Thoracic aorta (tissue), 2 donors: ENCODE data around the gene DHRS7. TPM values are rescaled to one million over a fixed set of nuclear protein-coding genes. Genes with fewer than 3 reads are reported as not detected.

Experiments used
- ATAC-seq: fragments of 150-250 bp; one replicate; pipeline ENCODE4 v1.8.0; 2017; ENCODE audit warnings: low read depth; ENCODE audit not compliant: insufficient number of reproducible peaks, low FRiP score
- DNase-seq: peaks from one replicate; pipeline ENCODE4 v3.0.0-alpha.2; 2020; ENCODE audit warnings: low spot score
- H3K27ac ChIP-seq, 2 donors: fragments of 200-600 bp; sonication (generic); 1 replicate in 1 of 2; 2 replicates in 1 of 2; pipeline ENCODE4 v1.5.1; 2016; ENCODE audit warnings: mild to moderate bottlenecking in 2 of 2, moderate library complexity in 2 of 2
- H3K27me3 ChIP-seq: fragments of 200-600 bp; sonication (generic); replicated peaks from 2 replicates; pipeline ENCODE4 v1.6.0; 2016; ENCODE audit warnings: mild to moderate bottlenecking; ENCODE audit not compliant: insufficient read depth
- H3K36me3 ChIP-seq: fragments of 200-600 bp; sonication (generic); one replicate; pipeline ENCODE4 v1.5.1; 2016
- H3K4me1 ChIP-seq, 2 donors: fragments of 200-600 bp; sonication (generic); 1 replicate in 1 of 2; 2 replicates in 1 of 2; pipeline versions ENCODE4 v1.5.1 to v1.6.0; 2016; ENCODE audit warnings: low read depth in 2 of 2, mild to moderate bottlenecking in 1 of 2; ENCODE audit not compliant: control insufficient read depth in 1 of 2
- H3K4me3 ChIP-seq: fragments of 200-600 bp; sonication (generic); 2 replicates; pipeline ENCODE4 v1.5.1; 2016; ENCODE audit warnings: mild to moderate bottlenecking
- H3K9me3 ChIP-seq: fragments of 200-600 bp; sonication (generic); 2 replicates; pipeline ENCODE4 v1.5.1; 2016
- total RNA-seq, 2 donors: library from RNA; depleted of rRNA; stranded (reverse); fragments of >200 nt; gene quantifications; one replicate each; pipeline versions ENCODE4 v1.1.0 to v1.2.3, GENCODE V29; 2016
- TF ChIP-seq, protein P1 (sequence below): fragments of 200-600 bp; sonication (generic); IDR thresholded peaks from one replicate; pipeline ENCODE4 v1.5.1; 2019; ENCODE audit warnings: antibody characterized with exemption

DHRS7 gene
- total RNA-seq, 2 donors from 2014 or later = 74.2 to 117 TPM

DNA sequence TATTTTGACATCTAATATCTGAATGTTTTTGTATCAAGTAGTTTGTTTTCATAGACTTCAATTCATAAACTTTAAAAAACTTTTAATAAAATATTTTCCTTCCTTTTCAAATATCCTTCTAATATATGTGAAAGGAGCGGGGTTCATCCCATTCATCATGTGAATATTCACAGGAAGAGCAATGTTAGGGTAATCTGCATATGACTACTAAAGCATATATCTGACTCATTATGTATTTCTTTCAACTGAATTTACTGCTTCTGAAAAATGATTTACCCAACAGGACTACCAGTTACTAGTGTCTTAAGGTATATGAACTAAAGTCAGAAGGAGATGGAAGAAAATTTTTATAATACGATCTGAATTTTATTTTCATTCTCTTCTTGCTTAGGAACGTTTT lies 30.5 kb downstream of the DHRS7 start:
- no peak for ATAC-seq
- DNase-seq = no peak
- H3K4me1 ChIP-seq = no peaks in the 10 kb centered on the region
- no peak overlapping the region for H3K4me3 ChIP-seq
- H3K36me3 ChIP-seq = no peaks in the 10 kb centered on the region
- TF ChIP-seq, protein P1, sequence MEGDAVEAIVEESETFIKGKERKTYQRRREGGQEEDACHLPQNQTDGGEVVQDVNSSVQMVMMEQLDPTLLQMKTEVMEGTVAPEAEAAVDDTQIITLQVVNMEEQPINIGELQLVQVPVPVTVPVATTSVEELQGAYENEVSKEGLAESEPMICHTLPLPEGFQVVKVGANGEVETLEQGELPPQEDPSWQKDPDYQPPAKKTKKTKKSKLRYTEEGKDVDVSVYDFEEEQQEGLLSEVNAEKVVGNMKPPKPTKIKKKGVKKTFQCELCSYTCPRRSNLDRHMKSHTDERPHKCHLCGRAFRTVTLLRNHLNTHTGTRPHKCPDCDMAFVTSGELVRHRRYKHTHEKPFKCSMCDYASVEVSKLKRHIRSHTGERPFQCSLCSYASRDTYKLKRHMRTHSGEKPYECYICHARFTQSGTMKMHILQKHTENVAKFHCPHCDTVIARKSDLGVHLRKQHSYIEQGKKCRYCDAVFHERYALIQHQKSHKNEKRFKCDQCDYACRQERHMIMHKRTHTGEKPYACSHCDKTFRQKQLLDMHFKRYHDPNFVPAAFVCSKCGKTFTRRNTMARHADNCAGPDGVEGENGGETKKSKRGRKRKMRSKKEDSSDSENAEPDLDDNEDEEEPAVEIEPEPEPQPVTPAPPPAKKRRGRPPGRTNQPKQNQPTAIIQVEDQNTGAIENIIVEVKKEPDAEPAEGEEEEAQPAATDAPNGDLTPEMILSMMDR = no peak
- no peak overlapping the region for H3K27ac ChIP-seq
- H3K9me3 ChIP-seq = no peaks in the 10 kb centered on the region
- H3K27me3 ChIP-seq = no peaks in the 10 kb centered on the region

DNA sequence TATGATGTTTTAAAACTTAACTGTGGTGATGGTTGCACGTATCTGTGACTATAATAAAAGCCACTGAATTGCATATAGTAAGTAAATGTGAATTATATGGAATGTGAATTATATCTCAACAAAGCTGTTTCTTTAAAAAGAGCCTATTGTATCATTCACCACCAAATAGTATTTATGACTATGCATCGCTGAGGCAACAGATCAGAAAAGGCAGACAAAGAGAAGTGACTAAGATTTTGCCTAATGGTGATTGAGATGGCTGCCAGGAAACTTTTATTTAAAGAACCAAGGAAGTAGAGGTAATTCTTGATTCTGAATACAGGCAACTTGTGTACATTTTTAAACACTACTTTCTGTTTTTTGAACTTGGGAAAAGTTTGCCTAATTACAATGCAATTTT lies 31.7 kb downstream of the DHRS7 start:
- H3K4me1 ChIP-seq = no peaks in the 10 kb centered on the region
- TF ChIP-seq, protein P1 = no peak

DNA sequence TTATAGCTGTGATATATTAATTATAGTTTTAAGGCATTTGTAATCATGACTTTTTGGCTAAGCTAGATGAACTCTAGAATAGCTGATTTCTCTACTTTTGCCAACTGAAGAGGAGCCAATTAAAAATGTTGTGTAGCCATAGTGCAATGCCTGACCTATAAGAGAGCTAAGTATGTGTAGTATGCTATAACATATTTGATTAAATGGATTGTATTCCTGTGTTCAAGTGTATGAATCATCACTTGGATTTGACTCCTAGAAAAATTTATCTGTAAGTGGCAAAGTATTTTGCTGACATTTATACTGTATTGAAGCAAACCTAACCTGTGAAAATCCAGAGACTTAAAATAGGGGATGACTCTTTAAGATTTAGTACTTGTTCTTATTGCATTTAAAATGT lies 39.3 kb downstream of the DHRS7 start:
- H3K9me3 ChIP-seq = no peaks in the 10 kb centered on the region
- TF ChIP-seq, protein P1 = no peak
- no peak for DNase-seq
- H3K4me1 ChIP-seq = no peaks in the 10 kb centered on the region
- H3K27me3 ChIP-seq = no peaks in the 10 kb centered on the region
- H3K4me3 ChIP-seq = no peak overlapping the region
- no peak overlapping the region for H3K27ac ChIP-seq
- H3K36me3 ChIP-seq = peaks cover 13% of the 10 kb centered on the region
- ATAC-seq = no peak

More for the DNA sequence above, 31.7 kb downstream of the DHRS7 start:
- no peak overlapping the region for H3K27ac ChIP-seq
- no peak for ATAC-seq
- H3K27me3 ChIP-seq = no peaks in the 10 kb centered on the region
- H3K4me3 ChIP-seq = no peak overlapping the region
- no peaks in the 10 kb centered on the region for H3K9me3 ChIP-seq
- H3K36me3 ChIP-seq = no peaks in the 10 kb centered on the region
- DNase-seq = no peak

DNA sequence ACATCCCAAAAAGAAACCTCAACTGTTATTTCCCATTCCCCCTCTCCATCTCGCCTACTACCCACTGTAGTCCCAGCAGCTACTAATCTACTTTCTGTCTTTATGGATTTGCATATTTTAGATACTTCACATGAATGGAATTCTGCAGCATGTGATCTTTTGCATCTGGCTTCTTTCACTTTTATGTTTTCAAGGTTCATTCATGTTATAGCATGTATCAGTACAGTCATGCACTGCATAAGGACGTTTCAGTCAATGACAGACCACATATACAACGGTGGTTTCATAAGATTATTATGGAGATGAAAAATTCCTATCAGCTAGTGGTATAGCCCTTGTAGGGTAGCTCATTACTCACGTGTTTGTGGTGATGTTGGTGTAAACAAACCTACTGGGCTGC lies 49.0 kb downstream of the DHRS7 start:
- Histone ChIP-seq H3K36me3 (no peaks in the 10 kb centered on the region), H3K27ac (no peak overlapping the region), H3K4me3 (no peak overlapping the region), H3K9me3 (no peaks in the 10 kb centered on the region), H3K4me1 (no peaks in the 10 kb centered on the region), H3K27me3 (no peaks in the 10 kb centered on the region)
- DNase-seq = no peak
- TF ChIP-seq, protein P1 = no peak
- no peak for ATAC-seq

DNA sequence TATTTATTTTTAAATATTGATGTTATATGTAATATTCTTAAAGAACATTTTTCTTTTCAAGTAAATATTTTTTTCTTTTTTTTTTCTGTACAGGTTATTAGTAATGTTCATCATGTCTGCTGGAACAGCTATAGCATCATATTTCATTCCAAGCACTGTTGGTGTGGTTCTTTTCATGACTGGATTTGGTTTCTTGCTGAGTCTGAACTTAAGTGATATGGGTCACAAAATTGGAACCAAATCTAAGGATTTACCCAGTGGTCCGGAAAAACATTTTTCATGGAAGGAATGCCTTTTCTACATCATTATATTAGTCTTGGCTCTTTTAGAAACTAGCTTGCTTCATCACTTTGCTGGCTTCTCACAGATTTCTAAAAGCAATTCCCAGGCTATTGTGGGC lies 50.3 kb downstream of the DHRS7 start:
- Histone ChIP-seq H3K36me3 (no peaks in the 10 kb centered on the region), H3K27ac (no peak overlapping the region), H3K4me1 (no peaks in the 10 kb centered on the region), H3K4me3 (no peak overlapping the region), H3K27me3 (no peaks in the 10 kb centered on the region), H3K9me3 (no peaks in the 10 kb centered on the region)
- TF ChIP-seq, protein P1 = no peak
- DNase-seq (no peak), ATAC-seq (no peak)
